Left forelimb (tissue), 1 donor: Measurements from ENCODE around the gene PTPRN2.

ENCODE experiments used
- DNase-seq: peaks from one replicate; pipeline ENCODE4 v3.0.0-alpha.2; 2018; ENCODE audit warnings: low spot score

Gene PTPRN2

GRCh38 chr7:157499121-157499834 lies 1088.3 kb downstream of the PTPRN2 start:
- no peak for DNase-seq

GRCh38 chr7:157498657-157499056 lies 1089.0 kb downstream of the PTPRN2 start:
- peak; percentile 59 for DNase-seq

- peak; percentile 25 for DNase-seq
Measured at GRCh38 chr7:157497744-157498651, 1089.6 kb downstream of the PTPRN2 start.

- DNase-seq = no peak
Measured at GRCh38 chr7:157497367-157497743, 1090.3 kb downstream of the PTPRN2 start.

GRCh38 chr7:157496416-157497275 lies 1091.0 kb downstream of the PTPRN2 start:
- DNase-seq = peak; percentile 50

GRCh38 chr7:157495594-157495993 lies 1092.0 kb downstream of the PTPRN2 start:
- DNase-seq = peak; percentile 40

- no peak for DNase-seq
Measured at GRCh38 chr7:157495177-157495553, 1092.5 kb downstream of the PTPRN2 start.

GRCh38 chr7:157494506-157495176 lies 1093.0 kb downstream of the PTPRN2 start:
- DNase-seq = peak; percentile 45

GRCh38 chr7:157493776-157494175 lies 1093.8 kb downstream of the PTPRN2 start:
- DNase-seq = peak; percentile 5

GRCh38 chr7:157493017-157493416 lies 1094.6 kb downstream of the PTPRN2 start:
- DNase-seq = peak; percentile 36

GRCh38 chr7:157490465-157490912 lies 1097.1 kb downstream of the PTPRN2 start:
- peak; percentile 28 for DNase-seq

GRCh38 chr7:157489870-157490269 lies 1097.8 kb downstream of the PTPRN2 start:
- peak; percentile 6 for DNase-seq
